GM19351 (cell line): Measurements from ENCODE around the gene N4BP2L1.
"Not testable (repeated sequence)": the region's sequence is repeated elsewhere in the genome, so short reads cannot be mapped to it uniquely, and the experiment has no call there.

Source experiments
- ATAC-seq: cut with Tn5 transposase; IDR thresholded peaks from one replicate; pipeline ENCODE4 v1.9.1; 2021; ENCODE audit warnings: mild to moderate bottlenecking, moderate library complexity; ENCODE audit not compliant: unreplicated experiment

N4BP2L1 gene

DNA sequence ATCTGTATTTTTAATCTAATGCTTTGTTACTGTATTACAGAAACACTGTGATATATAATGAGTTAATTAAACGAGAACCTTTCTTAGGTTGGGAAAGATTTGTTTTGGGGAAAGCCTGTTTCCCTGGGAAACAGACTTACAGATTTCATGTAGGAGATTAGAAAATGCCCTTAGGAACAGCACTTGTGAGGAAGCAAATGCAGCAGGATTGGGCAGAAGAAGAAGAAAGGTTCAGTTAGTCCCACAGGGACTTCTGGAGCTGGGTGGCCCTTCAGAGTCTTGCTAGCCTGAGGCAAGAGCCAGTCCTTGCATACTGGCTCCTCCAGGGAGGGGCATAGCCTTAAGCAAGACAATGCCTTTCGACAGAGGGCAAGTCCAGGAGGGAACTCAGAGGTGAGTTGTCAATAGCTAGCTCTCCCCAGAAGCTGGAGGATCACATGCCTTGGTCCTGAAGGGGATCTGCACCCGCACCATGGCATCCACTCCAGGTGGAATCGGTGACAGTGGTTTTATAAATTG is 36.8 kb downstream of the N4BP2L1 start:
- no peak for ATAC-seq

DNA sequence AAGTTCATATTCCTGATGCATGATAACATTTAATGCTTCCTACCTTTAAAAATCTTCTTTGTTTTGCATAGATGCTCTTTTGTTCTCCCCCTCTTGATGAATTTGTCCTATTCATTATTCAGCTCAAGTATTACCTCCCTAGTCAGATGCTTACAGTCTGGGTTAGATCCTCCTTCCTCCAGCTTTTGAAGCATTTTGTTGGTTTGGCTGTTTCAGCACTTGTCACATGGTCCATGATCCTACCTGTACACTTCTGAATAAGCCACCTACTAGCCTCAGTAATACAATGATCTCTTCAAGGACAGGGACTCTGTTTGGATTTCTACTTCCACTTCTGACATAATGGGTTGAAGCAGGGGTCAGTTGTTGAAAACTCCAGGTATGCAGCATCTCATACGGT is 37.4 kb downstream of the N4BP2L1 start:
- ATAC-seq = no peak

DNA sequence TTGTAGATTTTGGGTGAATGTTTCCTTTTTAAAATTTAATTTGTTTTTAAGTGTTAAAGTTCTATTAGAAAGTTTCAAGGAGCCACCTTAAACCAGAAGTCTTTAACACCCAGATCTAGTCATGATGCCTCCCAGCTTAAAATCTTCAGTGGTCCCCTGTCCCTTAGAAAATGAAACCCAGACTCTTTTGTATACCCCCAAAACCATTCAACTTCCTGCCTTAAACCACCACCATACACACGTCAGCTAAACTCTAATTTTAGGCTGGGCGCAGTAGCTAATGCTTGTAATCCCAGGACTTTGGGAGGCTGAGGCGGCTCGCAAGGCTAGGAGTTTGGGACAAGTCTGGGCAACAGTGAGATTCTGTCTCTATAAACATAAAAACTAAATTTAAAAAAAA is 37.9 kb downstream of the N4BP2L1 start:
- ATAC-seq = no peak

DNA sequence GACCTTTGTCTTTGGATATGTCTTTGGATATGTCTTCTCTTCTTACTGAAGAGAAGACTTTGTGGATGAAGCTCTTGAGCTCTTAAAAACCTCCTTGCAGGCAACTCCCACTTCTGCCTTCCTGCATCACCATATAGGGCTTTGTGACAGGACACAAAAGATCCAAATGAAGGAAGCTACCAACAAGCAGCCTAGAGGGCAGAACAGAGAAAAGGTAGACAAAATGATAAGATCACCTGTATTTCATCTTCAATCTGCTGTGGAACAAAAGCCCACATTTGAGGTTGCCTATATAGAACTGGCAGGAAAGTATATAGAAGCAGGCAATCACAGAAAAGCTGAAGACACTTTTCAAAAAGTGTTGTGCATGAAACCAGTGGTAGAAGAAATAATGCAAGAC is 42.5 kb downstream of the N4BP2L1 start:
- ATAC-seq = no peak

DNA sequence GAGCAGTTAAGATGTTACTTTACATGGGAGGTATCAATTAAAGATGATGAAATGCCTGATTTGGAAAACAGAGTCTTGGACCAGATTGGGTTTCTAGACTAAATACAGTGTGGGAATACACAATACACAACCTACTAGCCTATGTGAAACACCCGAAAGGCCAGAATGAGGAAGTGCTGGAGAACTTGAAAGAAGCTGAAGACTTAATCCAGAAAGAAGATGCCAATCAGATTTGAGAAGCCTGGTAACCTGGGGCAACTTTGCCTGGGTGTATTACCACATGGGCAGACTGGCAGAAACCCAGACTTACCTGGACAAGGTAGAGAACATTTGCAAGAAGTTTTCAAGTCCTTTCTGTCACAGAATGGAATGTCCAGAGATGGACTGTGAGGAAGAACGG is 43.2 kb downstream of the N4BP2L1 start:
- ATAC-seq = no peak

DNA sequence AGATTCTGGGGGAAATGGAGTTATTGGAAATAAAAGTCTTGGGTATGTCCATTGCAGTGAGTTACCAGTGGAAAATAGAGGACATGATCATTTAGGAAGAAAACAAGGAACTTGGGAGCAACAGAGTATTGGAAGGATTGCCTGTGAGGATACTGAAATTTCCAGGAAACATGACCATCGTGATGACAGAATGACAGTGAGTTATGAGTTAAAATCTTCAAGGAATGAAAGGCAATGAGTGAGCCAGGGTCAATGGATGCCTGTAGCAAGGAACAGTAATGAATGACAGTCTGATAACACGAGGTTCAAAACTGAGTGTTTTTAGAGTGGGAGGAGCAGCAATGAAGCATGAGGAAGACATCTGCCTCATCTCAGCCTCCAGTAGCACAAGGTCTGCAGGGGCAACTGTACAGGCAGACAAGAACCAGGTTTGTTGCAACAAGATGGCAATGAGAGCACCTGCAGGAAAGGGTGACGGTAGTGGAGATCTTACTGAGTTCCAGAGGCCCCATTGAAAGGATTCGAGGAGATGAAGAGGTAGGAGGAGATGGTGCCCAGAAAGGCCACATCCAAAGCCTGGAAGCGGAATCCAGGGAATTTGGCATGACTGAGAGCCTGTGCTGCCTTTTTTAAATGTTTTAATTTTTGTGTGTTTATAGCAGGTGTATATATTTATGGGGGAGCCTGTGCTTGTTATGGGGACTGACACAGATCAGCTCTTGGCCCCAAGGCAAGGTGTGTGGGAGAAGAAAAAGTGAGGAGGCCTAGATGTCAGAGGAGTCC is 43.9 kb downstream of the N4BP2L1 start:
- no peak for ATAC-seq

DNA sequence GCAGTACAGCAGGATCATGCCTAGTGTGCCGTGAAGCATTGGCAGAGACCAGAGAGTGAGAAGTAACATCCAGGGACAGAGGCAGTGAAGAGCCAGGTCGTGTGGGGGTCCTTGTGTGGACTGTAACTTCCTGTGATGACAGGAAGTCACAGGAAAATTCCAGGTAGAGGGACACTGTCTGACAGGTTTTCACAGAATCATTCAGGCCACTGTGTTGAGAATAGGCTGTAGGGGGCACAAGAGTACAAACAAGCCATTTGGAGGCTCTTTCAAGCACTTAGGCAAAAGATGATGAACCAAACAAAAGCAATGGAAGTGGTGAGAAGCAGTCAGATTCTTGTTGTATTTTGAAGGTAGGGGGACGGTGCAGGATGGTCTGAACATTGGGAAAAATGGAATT is 46.4 kb downstream of the N4BP2L1 start:
- no peak for ATAC-seq

DNA sequence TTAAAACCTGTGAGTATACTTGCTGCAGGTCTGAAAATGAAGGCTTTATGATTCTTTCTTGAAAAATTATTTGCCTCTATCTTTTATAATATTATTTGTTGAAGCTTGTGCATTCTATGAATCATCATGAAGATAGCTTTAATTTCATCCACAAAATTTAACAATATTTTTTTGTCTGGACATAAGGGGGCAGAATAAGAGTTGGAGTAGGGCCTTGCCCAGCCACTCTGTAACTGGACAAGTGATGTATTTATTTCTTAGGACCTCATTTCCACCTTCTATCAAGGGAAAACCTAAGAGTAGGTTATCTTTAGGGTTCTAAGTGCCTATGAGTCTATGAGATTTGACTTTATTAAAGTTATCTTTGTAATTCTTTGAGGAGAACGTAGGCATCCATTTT is 49.9 kb downstream of the N4BP2L1 start:
- ATAC-seq = no peak

DNA sequence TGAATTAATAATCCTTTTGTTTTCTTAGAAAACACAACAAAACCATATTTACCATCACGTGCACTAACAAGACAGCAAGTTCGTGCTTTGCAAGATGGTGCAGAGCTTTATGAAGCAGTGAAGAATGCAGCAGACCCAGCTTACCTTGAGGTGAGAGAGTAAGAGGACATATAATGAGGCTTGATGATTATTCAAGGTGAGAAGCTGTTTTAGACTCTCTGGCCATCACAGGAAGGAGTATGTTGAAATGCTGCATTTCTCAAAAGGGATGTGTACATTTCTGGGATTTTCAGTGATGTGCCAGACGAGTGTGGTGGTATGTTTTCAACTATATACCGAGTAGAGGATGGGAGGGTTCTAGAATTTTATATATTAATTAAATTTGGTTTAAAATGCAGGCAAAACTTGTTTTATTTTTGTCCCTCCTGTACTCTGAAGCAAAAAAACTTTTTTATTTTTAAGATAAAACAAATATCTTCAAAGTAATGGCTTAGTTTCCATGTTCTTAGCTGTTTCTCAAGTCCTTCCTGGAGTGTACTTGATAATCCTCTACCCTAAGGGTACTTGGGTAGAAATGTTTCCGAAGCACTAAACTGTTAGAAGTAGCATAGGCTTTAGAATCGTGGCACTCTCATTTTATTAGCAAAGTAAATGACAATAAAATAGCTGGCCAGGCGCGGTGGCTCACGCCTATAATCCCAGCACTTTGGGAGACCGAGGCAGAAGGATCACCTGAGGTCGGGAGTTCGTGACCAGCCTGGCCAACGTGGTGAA is 51.1 kb downstream of the N4BP2L1 start:
- no peak for ATAC-seq

DNA sequence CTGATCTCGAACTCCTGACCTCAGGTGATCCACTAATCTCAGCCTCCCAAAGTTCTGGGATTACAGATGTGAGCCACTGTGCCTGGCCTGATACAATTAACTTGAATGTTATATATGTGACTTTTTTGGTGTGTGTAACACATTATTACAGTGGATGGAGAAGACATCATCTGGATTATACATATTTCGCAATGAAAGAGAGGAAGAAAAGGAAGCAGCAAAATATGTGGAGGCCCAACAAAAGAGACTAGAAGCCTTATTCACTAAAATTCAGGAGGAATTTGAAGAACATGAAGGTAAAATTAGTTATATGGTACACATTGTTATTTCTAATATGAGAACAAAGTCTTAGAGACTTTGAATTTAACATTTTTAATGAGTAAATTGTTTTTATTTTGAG is 57.1 kb downstream of the N4BP2L1 start:
- no peak for ATAC-seq

DNA sequence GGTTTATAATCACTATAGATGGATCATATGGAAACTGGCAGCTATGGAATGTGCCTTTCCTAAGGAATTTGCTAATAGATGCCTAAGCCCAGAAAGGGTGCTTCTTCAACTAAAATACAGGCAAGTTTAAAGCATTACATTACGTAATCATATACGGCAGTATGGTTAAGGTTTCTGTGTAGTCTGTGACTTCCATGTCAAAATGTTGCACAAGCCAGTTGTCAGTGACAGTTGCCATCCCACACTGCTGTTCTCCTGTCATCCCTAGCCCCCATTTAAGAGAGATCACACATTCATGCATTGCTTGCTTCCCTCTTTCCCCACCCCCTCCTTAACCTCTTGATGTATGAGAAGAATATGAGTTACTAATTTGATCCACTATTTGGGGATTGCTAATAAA is 65.4 kb downstream of the N4BP2L1 start:
- ATAC-seq = no peak

DNA sequence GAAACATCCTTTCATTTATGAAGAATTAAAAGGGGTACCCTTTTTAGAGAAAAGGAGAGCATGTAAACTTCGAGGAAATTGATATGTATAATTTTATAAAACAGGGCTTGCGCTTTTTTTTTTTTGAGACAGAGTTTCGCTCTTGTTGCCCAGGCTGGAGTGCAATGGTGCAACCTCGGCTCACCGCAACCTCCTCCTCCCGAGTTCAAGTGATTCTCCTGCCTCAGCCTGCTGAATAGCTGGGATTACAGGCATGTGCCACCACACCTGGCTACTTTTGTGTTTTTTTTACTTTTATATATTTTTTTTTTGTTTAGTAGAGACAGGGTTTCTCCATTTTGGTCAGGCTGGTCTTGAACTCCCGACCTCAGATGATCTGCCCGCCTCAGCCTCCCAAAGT is 72.0 kb downstream of the N4BP2L1 start:
- ATAC-seq = not testable (repeated sequence)

DNA sequence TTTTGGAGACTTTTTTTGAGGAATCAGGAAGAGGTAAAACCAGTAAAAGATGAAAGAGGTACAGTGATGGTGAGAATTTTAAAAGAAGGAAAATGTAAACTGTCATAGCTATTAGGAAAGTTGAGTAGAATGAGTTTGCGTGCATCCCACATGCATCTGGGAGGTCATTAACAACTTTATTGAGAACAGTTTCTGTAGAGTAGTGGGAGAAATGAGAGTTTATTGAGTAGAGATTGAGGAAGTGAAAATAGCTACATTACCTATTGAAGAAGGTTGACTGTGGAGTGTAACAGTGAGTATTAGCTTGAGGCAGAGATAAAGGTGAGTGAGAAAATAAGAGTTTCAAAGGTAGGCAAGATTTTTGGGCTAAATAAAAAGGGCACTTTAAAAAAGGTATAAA is 73.9 kb downstream of the N4BP2L1 start:
- peak; percentile 53 for ATAC-seq

DNA sequence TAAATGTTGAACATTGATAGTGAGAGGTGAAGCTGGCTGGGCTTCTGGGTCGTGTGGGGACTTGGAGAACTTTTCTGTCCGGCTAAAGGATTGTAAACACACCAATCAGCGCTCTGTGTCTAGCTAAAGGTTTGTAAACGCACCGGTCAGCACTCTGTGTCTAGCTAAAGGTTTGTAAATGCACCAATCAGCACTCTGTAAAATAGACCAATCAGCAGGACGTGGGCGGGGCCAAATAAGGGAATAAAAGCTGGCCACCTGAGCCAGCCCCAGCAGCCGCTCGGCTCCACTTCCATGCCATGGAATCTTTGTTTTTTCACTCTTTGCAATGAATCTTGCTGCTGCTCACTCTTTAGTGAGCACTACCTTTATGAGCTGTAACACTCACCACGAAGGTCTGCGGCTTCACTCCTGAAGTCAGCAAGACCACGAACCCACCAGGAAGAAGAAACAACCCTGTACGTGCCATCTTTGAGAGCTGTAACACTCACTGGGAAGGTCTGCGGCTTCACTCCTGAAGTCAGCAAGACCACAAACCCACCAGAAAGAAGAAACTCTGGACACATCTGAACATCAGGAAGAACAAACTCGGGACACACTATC is 77.0 kb downstream of the N4BP2L1 start:
- not testable (repeated sequence) for ATAC-seq
